ENCODE results near the gene MAGI3.

GRCh38 chr1:113490384-113490783 is 100.1 kb downstream of the MAGI3 start:
- no peak for TF ChIP-seq CTCF (IDR thresholded peaks at IDR 0.05)
- TF ChIP-seq POLR2A (IDR thresholded peaks at IDR 0.05), result no peak
